ENCODE results near the gene GRIK4. TPM values are rescaled to one million over a fixed set of nuclear protein-coding genes. Genes with fewer than 3 reads are reported as not detected.

The GRIK4 gene
- total and polyA plus RNA-seq, 4 donors = 0.41 to 4.9 (median 1.7) TPM

DNA sequence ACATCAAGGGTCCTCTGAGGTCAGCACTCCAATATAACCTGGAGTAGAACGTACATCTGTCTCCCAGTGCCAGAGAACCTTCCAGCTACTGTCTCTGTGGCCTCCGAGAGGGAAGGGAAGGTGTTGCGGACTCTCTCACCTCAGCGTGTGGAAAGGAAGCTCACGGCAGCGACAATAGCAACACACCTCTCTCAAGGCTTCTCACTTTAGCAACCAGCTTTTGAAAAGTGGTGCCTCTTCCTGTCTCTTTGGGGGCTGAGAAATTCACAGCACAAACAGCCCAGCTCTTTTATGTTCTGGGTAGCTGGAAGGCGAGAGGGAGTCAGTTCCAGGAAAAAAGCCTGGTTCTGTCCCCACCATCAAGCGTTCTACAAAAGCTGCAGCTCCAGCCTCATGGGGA, 355.5 kb downstream of the GRIK4 start:
- H3K4me3 ChIP-seq = no peak overlapping the region
- no peak overlapping the region for H3K9ac ChIP-seq (ENCODE audit: insufficient read depth in 1 of 2, low read length in 2 of 2)
- ATAC-seq (ENCODE audit: insufficient read depth, low FRiP score) (no peak), DNase-seq (no peak)
- H3K36me3 ChIP-seq (ENCODE audit: control insufficient read depth in 4 of 4, insufficient read depth in 4 of 4, low read length in 4 of 4) = peaks cover 0 to 3% (median 1%) of the 10 kb centered on the region in 4 donors
- H3K27me3 ChIP-seq (ENCODE audit: control insufficient read depth in 3 of 3, insufficient read depth in 3 of 3, low read length in 2 of 3) = peaks cover 0 to 3% (median 0%) of the 10 kb centered on the region in 3 donors
- H3K4me1 ChIP-seq (ENCODE audit: control insufficient read depth in 5 of 5, insufficient read depth in 5 of 5, low read length in 5 of 5) = no peaks in the 10 kb centered on the region
- no peak overlapping the region for H3K27ac ChIP-seq (ENCODE audit: low read depth in 1 of 2, low read length in 1 of 2)
- 65 to 72% methylated on average over 8 of the region's 8 CpGs for WGBS, 2 donors
- TF ChIP-seq, protein P1, sequence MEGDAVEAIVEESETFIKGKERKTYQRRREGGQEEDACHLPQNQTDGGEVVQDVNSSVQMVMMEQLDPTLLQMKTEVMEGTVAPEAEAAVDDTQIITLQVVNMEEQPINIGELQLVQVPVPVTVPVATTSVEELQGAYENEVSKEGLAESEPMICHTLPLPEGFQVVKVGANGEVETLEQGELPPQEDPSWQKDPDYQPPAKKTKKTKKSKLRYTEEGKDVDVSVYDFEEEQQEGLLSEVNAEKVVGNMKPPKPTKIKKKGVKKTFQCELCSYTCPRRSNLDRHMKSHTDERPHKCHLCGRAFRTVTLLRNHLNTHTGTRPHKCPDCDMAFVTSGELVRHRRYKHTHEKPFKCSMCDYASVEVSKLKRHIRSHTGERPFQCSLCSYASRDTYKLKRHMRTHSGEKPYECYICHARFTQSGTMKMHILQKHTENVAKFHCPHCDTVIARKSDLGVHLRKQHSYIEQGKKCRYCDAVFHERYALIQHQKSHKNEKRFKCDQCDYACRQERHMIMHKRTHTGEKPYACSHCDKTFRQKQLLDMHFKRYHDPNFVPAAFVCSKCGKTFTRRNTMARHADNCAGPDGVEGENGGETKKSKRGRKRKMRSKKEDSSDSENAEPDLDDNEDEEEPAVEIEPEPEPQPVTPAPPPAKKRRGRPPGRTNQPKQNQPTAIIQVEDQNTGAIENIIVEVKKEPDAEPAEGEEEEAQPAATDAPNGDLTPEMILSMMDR (IDR thresholded peaks at IDR 0.05; ENCODE audit: control extremely low read depth, extremely low read depth) = no peak
- peaks cover 0 to 2% (median 0%) of the 10 kb centered on the region in 4 donors for H3K9me3 ChIP-seq (ENCODE audit: control insufficient read depth in 4 of 4, insufficient read depth in 3 of 4, low read length in 3 of 4)

GRCh38 chr11:120867531-120867930, 356.0 kb downstream of the GRIK4 start:
- no peak for ATAC-seq (ENCODE audit: insufficient read depth, low FRiP score)
- TF ChIP-seq, protein P1 (IDR thresholded peaks at IDR 0.05; ENCODE audit: control extremely low read depth, extremely low read depth) = no peak
- no peak overlapping the region for H3K9ac ChIP-seq (ENCODE audit: insufficient read depth in 1 of 2, low read length in 2 of 2)
- no peak overlapping the region for H3K27ac ChIP-seq (ENCODE audit: low read depth in 1 of 2, low read length in 1 of 2)
- no peaks in the 10 kb centered on the region for H3K4me1 ChIP-seq (ENCODE audit: control insufficient read depth in 5 of 5, insufficient read depth in 5 of 5, low read length in 5 of 5)
- H3K36me3 ChIP-seq (ENCODE audit: control insufficient read depth in 4 of 4, insufficient read depth in 4 of 4, low read length in 4 of 4) = peaks cover 0 to 3% (median 1%) of the 10 kb centered on the region in 4 donors
- H3K9me3 ChIP-seq (ENCODE audit: control insufficient read depth in 4 of 4, insufficient read depth in 3 of 4, low read length in 3 of 4) = peaks cover 0 to 2% (median 0%) of the 10 kb centered on the region in 4 donors
- WGBS, 2 donors = 72 to 80% methylated on average over 11 of the region's 11 CpGs
- H3K27me3 ChIP-seq (ENCODE audit: control insufficient read depth in 3 of 3, insufficient read depth in 3 of 3, low read length in 2 of 3) = peaks cover 0 to 3% (median 0%) of the 10 kb centered on the region in 3 donors
- H3K4me3 ChIP-seq = no peak overlapping the region
- DNase-seq = no peak

DNA sequence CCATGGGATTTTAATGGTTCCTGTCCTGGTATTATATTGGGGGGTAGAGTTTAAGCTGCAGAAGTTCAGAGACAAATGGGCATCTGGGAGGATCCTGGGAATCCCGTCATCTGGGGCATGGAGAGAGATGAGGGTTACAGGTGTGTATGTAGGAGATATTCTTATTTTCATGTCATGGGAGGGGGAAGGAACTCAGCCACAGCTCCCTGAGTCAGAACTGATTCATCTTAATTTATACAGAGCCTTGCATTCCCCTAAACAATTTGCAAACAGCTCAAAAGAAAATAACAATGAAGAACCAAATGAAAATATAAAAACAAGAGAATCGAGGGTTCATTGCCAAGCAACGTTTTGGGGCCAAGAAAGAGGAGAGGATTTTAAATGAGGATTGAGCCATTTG, 356.4 kb downstream of the GRIK4 start:
- TF ChIP-seq, protein P1 (IDR thresholded peaks at IDR 0.05; ENCODE audit: control extremely low read depth, extremely low read depth) = no peak
- Histone ChIP-seq H3K27me3 (ENCODE audit: control insufficient read depth in 3 of 3, insufficient read depth in 3 of 3, low read length in 2 of 3) (peaks cover 0 to 3% (median 0%) of the 10 kb centered on the region in 3 donors), H3K4me1 (ENCODE audit: control insufficient read depth in 5 of 5, insufficient read depth in 5 of 5, low read length in 5 of 5) (no peaks in the 10 kb centered on the region), H3K9ac (ENCODE audit: insufficient read depth in 1 of 2, low read length in 2 of 2) (no peak overlapping the region), H3K27ac (ENCODE audit: low read depth in 1 of 2, low read length in 1 of 2) (no peak overlapping the region), H3K36me3 (ENCODE audit: control insufficient read depth in 4 of 4, insufficient read depth in 4 of 4, low read length in 4 of 4) (peaks cover 0 to 3% (median 1%) of the 10 kb centered on the region in 4 donors), H3K4me3 (no peak overlapping the region), H3K9me3 (ENCODE audit: control insufficient read depth in 4 of 4, insufficient read depth in 3 of 4, low read length in 3 of 4) (peaks cover 0 to 2% (median 0%) of the 10 kb centered on the region in 4 donors)
- ATAC-seq (ENCODE audit: insufficient read depth, low FRiP score) (no peak), DNase-seq (no peak)
- WGBS, 2 donors = 69 to 79% methylated on average over 3 of the region's 3 CpGs

- Histone ChIP-seq H3K4me3 (no peak overlapping the region), H3K36me3 (ENCODE audit: control insufficient read depth in 4 of 4, insufficient read depth in 4 of 4, low read length in 4 of 4) (peaks cover 0 to 3% (median 0%) of the 10 kb centered on the region in 4 donors), H3K27ac (ENCODE audit: low read depth in 1 of 2, low read length in 1 of 2) (no peak overlapping the region), H3K9me3 (ENCODE audit: control insufficient read depth in 4 of 4, insufficient read depth in 3 of 4, low read length in 3 of 4) (peaks cover 0 to 2% (median 0%) of the 10 kb centered on the region in 4 donors), H3K4me1 (ENCODE audit: control insufficient read depth in 5 of 5, insufficient read depth in 5 of 5, low read length in 5 of 5) (no peaks in the 10 kb centered on the region), H3K9ac (ENCODE audit: insufficient read depth in 1 of 2, low read length in 2 of 2) (no peak overlapping the region), H3K27me3 (ENCODE audit: control insufficient read depth in 3 of 3, insufficient read depth in 3 of 3, low read length in 2 of 3) (peaks cover 0 to 3% (median 0%) of the 10 kb centered on the region in 3 donors)
- 79 to 83% methylated on average over 7 of the region's 7 CpGs for WGBS, 2 donors
- TF ChIP-seq, protein P1 (IDR thresholded peaks at IDR 0.05; ENCODE audit: control extremely low read depth, extremely low read depth) = no peak
- DNase-seq = no peak
- ATAC-seq (ENCODE audit: insufficient read depth, low FRiP score) = no peak
Observed at GRCh38 chr11:120869097-120869496, 357.5 kb downstream of the GRIK4 start.

Data from lung (tissue), 12 donors.